Testis (tissue), 3 donors: Measurements from ENCODE around the gene UNK. TPM values are rescaled to one million over a fixed set of nuclear protein-coding genes. Genes with fewer than 3 reads are reported as not detected.

Experiments used
- DNase-seq: peaks from one replicate; pipeline ENCODE4 v3.0.0-alpha.2; 2019
- H3K27ac ChIP-seq, 2 donors: fragments of 200-600 bp; sonication (generic); one replicate each; pipeline ENCODE4 v1.5.1; 2019
- H3K27me3 ChIP-seq: fragments of 200-600 bp; sonication (generic); one replicate; pipeline ENCODE4 v1.5.1; 2019
- H3K36me3 ChIP-seq: fragments of 200-600 bp; sonication (generic); one replicate; pipeline ENCODE4 v1.5.1; 2017; ENCODE audit warnings: low read depth; ENCODE audit errors: missing control alignments
- H3K4me1 ChIP-seq: fragments of 200-600 bp; sonication (generic); one replicate; pipeline ENCODE4 v1.5.1; 2019
- H3K4me3 ChIP-seq, 2 donors: fragments of 200-600 bp; sonication (generic); one replicate each; pipeline ENCODE4 v1.5.1; 2017 to 2019
- H3K9me3 ChIP-seq: fragments of 200-600 bp; sonication (generic); one replicate; pipeline ENCODE4 v1.5.1; 2017
- POLR2A ChIP-seq: fragments of 450-650 bp; IDR thresholded peaks from one replicate; pipeline ENCODE4 v1.6.1; 2017; ENCODE audit warnings: antibody characterized with exemption, mild to moderate bottlenecking, moderate library complexity
- WGBS, 2 donors: methylation state at CpG; one replicate each; pipeline ENCODE4 v1.1.5; 2018; 5-methylcytosine and 5-hydroxymethylcytosine counted together
- intact Hi-C: fragments of 100-400 bp; cut with DNase I; formaldehyde crosslinking; loops from one replicate; pipeline ENCODE4 v1.15.1; 2023; ENCODE audit warnings: low total_unique reads
- polyA plus RNA-seq: library from polyadenylated mRNA; stranded (reverse); fragments of 350-450 nt; fragmentation: Illumina TruSeq; extraction: RNeasy Lipid Tissue Mini Kit (QIAGEN cat#74804); gene quantifications from one replicate; pipeline ENCODE4 v1.2.3, GENCODE V29; 2014; ENCODE audit warnings: low read depth, low replicate concordance; ENCODE audit not compliant: insufficient read depth
- total RNA-seq, 2 donors: library from RNA; depleted of rRNA; stranded (reverse); fragments of >200 nt; gene quantifications; one replicate each; pipeline ENCODE4 v1.2.3, GENCODE V29; 2016
- TF ChIP-seq, protein P1 (sequence below), 3 experiments: fragments of 450-650 bp in 2 of 3; fragments of 200-600 bp in 1 of 3; sonication (generic) in 1 of 3; IDR thresholded peaks; one replicate each; pipeline ENCODE4 v1.5.1; 2016 to 2019; ENCODE audit warnings: antibody characterized with exemption in 3 of 3, mild to moderate bottlenecking in 2 of 3, moderate library complexity in 1 of 3

The UNK gene
- total and polyA plus RNA-seq, 3 donors from 2014 or later = 57.2 to 76.0 (median 66.7) TPM

DNA sequence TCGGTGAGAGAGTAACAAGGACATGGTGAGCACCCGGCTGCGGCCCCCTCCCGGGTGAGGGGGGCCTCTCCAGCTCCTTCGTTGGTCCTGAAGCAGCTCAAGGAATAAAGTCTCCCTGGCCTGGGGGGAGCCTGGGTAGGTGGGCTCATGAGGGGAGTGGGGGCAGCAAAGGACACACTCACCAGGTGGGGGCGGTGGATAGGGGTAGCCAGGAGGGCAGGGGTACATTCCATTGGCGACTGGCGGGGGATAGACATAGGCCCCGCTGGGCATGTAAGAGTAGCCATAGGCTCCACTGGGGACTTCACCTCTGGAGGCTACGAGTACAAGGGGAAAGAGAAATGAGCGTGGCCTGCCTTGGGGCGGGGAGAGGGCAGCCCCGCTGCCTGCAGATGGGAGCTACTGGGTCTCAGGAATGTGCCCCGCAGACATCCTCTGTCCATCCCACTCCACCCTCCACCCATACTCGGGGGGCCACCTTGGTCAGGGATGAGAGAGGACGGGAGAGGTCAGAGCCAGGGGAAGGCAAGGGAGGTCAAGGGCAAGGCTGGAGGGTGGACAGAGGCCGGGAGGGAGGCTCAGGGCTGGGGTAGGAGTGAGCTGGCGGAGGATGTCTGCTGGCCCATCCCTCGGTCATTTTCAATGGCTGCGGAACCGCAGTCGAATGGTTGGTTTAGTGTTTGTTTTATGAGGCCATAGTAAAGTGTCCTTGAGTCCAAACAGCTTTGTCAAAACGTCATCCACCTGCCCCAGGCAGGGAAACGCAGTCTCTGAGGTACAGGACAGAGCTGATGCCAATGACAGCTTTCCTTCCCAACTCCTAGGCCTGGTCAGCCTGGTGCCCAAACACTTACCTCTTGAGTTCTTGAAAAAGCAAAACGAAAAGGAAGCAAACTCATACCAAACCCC, 63.3 kb downstream of the UNK start:
- DNase-seq = no peak
- no peaks in the 10 kb centered on the region for H3K9me3 ChIP-seq
- H3K36me3 ChIP-seq = no peaks in the 10 kb centered on the region
- H3K4me1 ChIP-seq = peaks cover 43% of the 10 kb centered on the region
- no peaks in the 10 kb centered on the region for H3K27me3 ChIP-seq
- TF ChIP-seq, protein P1, sequence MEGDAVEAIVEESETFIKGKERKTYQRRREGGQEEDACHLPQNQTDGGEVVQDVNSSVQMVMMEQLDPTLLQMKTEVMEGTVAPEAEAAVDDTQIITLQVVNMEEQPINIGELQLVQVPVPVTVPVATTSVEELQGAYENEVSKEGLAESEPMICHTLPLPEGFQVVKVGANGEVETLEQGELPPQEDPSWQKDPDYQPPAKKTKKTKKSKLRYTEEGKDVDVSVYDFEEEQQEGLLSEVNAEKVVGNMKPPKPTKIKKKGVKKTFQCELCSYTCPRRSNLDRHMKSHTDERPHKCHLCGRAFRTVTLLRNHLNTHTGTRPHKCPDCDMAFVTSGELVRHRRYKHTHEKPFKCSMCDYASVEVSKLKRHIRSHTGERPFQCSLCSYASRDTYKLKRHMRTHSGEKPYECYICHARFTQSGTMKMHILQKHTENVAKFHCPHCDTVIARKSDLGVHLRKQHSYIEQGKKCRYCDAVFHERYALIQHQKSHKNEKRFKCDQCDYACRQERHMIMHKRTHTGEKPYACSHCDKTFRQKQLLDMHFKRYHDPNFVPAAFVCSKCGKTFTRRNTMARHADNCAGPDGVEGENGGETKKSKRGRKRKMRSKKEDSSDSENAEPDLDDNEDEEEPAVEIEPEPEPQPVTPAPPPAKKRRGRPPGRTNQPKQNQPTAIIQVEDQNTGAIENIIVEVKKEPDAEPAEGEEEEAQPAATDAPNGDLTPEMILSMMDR (IDR thresholded peaks at IDR 0.05) = no peak
- no peak for TF ChIP-seq POLR2A
- peak overlapping the region; percentile 67 to 79 for H3K27ac ChIP-seq
- 73 to 83% methylated on average over 20 to 25 of the region's 25 CpGs for WGBS, 2 donors
- intact Hi-C loops = loop anchor here (10.0 kb wide), 1 partner anchor 73 kb away; a partner anchor contains a TSS
- H3K4me3 ChIP-seq = no peak overlapping the region

DNA sequence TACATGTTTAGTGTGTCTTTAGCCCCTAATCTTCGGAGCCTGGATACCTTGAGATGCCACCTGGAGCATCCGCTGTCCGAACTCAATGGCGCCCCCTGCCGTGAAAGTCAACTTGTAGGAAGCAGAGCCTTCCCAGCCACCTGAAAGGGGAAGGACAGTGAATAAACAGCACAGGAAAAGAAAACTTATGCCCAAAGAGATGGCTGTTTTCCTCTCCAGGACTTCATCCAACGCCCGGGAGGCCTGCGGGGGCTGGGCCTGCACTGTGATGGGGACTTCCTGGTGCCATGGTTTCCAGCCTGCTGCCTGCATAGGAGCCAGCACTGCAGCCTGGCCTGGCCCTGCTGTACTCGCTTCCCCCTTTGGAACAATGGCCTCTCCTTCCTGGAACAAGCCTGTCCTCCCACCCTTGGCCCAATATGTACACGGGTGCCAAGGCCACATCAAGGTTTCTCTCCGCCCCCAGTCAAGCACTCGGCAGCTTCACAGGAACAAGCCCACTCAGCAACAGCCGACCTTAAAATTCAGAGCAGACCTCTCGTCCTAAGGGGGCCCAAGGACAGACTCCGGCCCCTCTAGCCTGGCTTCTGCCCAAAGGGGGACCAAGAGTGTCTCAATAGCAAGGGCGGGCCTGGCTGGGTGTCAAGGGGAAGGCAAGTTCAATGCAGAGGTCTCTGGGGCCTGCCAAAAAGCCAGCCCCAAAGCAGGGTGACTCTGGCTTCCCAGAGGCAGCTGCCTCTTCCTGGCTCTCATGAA, 64.1 kb downstream of the UNK start:
- Histone ChIP-seq H3K27ac (peak overlapping the region; percentile 67 to 79), H3K27me3 (no peaks in the 10 kb centered on the region), H3K4me3 (no peak overlapping the region), H3K4me1 (peaks cover 50% of the 10 kb centered on the region), H3K9me3 (no peaks in the 10 kb centered on the region), H3K36me3 (no peaks in the 10 kb centered on the region)
- intact Hi-C loops = loop anchor here (10.0 kb wide), 1 partner anchor 74 kb away; a partner anchor contains a TSS
- DNase-seq = peak; percentile 91
- TF ChIP-seq, protein P1 (IDR thresholded peaks at IDR 0.05) = peak; percentile 56 to 59 (median 58)
- TF ChIP-seq POLR2A = no peak
- 35 to 42% methylated on average over 16 of the region's 16 CpGs for WGBS, 2 donors

DNA sequence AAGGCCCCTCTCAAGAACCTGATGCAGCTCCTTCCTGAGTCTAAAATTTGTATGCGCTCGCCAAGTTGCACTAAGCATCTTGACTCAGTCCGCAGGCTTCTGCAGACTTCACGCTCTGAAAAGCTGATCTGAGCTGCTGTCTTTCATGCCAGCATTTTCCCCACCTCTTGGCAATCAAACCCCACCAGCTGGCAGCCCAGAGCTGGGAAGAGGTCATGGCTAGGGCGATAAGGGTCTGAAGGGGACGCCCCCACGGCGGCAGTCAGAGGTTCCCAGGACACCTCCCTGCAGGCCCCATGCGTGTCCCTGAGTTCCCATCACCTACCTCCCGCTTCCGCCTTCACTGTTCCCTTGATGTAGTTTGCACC, 64.7 kb downstream of the UNK start:
- Histone ChIP-seq H3K27ac (peak overlapping the region; percentile 67 to 79), H3K4me3 (no peak overlapping the region), H3K36me3 (no peaks in the 10 kb centered on the region), H3K4me1 (peaks cover 54% of the 10 kb centered on the region), H3K9me3 (no peaks in the 10 kb centered on the region), H3K27me3 (no peaks in the 10 kb centered on the region)
- 31 to 64% methylated on average over 11 of the region's 11 CpGs for WGBS, 2 donors
- DNase-seq = no peak
- TF ChIP-seq POLR2A = no peak
- TF ChIP-seq, protein P1 (IDR thresholded peaks at IDR 0.05) = no peak
- intact Hi-C loops = loop anchor here (10.0 kb wide), 1 partner anchor 74 kb away; a partner anchor contains a TSS

DNA sequence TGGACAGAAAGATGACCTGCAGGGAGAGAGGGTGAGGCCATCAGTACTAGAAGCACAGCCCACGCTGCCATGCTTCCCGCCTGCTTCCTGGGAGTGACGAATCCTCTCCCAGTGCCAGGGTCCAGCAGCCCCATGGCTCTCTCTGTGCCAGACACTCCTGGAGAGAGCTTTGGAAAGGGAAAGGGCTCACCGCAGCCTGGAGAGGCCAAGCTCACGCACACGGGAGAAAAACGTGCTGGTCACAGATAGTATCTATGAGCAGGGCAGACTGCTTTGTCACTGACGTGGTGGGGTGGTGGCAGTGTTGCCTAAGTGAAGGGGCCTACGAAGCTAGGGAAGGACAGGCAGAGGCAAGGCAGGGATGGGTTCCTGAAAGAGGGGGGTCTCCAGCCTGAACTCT, 65.1 kb downstream of the UNK start:
- Histone ChIP-seq H3K4me1 (peaks cover 54% of the 10 kb centered on the region), H3K27ac (peak overlapping the region; percentile 67 to 79), H3K36me3 (no peaks in the 10 kb centered on the region), H3K9me3 (no peaks in the 10 kb centered on the region), H3K27me3 (no peaks in the 10 kb centered on the region), H3K4me3 (no peak overlapping the region)
- intact Hi-C loops = loop anchor here (10.0 kb wide), 1 partner anchor 75 kb away; a partner anchor contains a TSS
- 40 to 58% methylated on average over 5 to 9 of the region's 9 CpGs for WGBS, 2 donors
- no peak for TF ChIP-seq POLR2A
- TF ChIP-seq, protein P1 (IDR thresholded peaks at IDR 0.05) = no peak
- DNase-seq = no peak
